Common myeloid progenitor, CD34-positive (primary cell): ENCODE measurements around the gene SSBP2.
A peak's percentile ranks its signal among the peaks of the same experiment; 100 is the strongest.

ENCODE experiments used
- CTCF ChIA-PET: fragments of 350-600 bp; sonication (Branson Sonifier 250); formaldehyde crosslinking; loops from one replicate; lab custom pipeline; 2021; ENCODE audit warnings: antibody characterized with exemption; lab: Charles Lee
- POLR2A ChIA-PET: fragments of 350-600 bp; sonication (Branson Sonifier 250); formaldehyde crosslinking; loops from one replicate; lab custom pipeline; 2021; ENCODE audit warnings: antibody characterized with exemption; lab: Charles Lee
- DNase-seq, 3 donors: peaks; one replicate each; pipeline versions ENCODE4 v3.0.0 to v3.0.0-alpha.2; 2013
- H3K27ac ChIP-seq, 2 experiments: 1 replicate in 1 of 2; 2 replicates in 1 of 2; pipeline ENCODE4 v1.7.0; 2013; ENCODE audit warnings: inconsistent platforms in 2 of 2, low read length in 2 of 2, mild to moderate bottlenecking in 2 of 2, low read depth in 1 of 2, moderate library complexity in 1 of 2; ENCODE audit not compliant: severe bottlenecking in 2 of 2, insufficient read depth in 1 of 2, poor library complexity in 1 of 2
- H3K27me3 ChIP-seq, 5 experiments: replicated peaks in 2 of 5; 1 replicate in 3 of 5; 2 replicates in 2 of 5; pipeline versions ENCODE4 v1.6.1 to v1.7.0; 2013; ENCODE audit warnings: low read length in 4 of 5, mild to moderate bottlenecking in 2 of 5, moderate library complexity in 2 of 5, inconsistent platforms in 1 of 5; ENCODE audit not compliant: insufficient read depth in 5 of 5, control insufficient read depth in 4 of 5
- H3K36me3 ChIP-seq, 4 experiments: 1 replicate in 2 of 4; 2 replicates in 2 of 4; pipeline versions ENCODE4 v1.6.1 to v1.7.0; 2013; ENCODE audit warnings: low read length in 3 of 4, control low read depth in 1 of 4, mild to moderate bottlenecking in 1 of 4; ENCODE audit not compliant: control insufficient read depth in 4 of 4, insufficient read depth in 4 of 4
- H3K4me1 ChIP-seq, 4 experiments: 1 replicate in 3 of 4; 2 replicates in 1 of 4; pipeline versions ENCODE4 v1.6.1 to v1.7.1; 2013; ENCODE audit warnings: low read length in 3 of 4, mild to moderate bottlenecking in 3 of 4, control low read depth in 1 of 4, inconsistent platforms in 1 of 4, moderate library complexity in 1 of 4; ENCODE audit not compliant: control insufficient read depth in 4 of 4, insufficient read depth in 4 of 4; ENCODE audit errors: control extremely low read depth in 1 of 4
- H3K4me3 ChIP-seq, 7 experiments: 1 replicate in 4 of 7; 2 replicates in 3 of 7; pipeline versions ENCODE4 v1.5.1 to v1.7.0; 2013; ENCODE audit warnings: mild to moderate bottlenecking in 7 of 7, low read length in 6 of 7, moderate library complexity in 6 of 7, inconsistent platforms in 2 of 7, low read depth in 2 of 7, control low read depth in 1 of 7; ENCODE audit not compliant: insufficient read depth in 4 of 7, control insufficient read depth in 1 of 7; ENCODE audit errors: extremely low read depth in 1 of 7
- H3K9me3 ChIP-seq, 5 experiments: 1 replicate in 4 of 5; 2 replicates in 1 of 5; pipeline versions ENCODE4 v1.6.1 to v1.7.1; 2013; ENCODE audit warnings: low read length in 4 of 5, mild to moderate bottlenecking in 2 of 5, inconsistent platforms in 1 of 5, low read depth in 1 of 5, moderate library complexity in 1 of 5; ENCODE audit not compliant: control insufficient read depth in 4 of 5, insufficient read depth in 2 of 5; ENCODE audit errors: control extremely low read depth in 1 of 5
- WGBS: methylation state at CpG from one replicate; pipeline ENCODE4 v1.1.5; 2013; ENCODE audit not compliant: insufficient coverage; 5-methylcytosine and 5-hydroxymethylcytosine counted together

Gene SSBP2

GRCh38 chr5:81428446-81428845, 322.5 kb downstream of the SSBP2 start:
- WGBS = 100% methylated on average over 1 of the region's 3 CpGs
- Histone ChIP-seq H3K9me3 (no peaks in the 10 kb centered on the region), H3K27ac (no peak overlapping the region), H3K4me1 (peaks cover 3 to 32% (median 12%) of the 10 kb centered on the region in 4 experiments), H3K4me3 (no peak overlapping the region), H3K27me3 (no peaks in the 10 kb centered on the region), H3K36me3 (peaks cover 0 to 24% (median 13%) of the 10 kb centered on the region in 4 experiments)
- no peak for DNase-seq
- ChIA-PET CTCF (interaction anchor here (0.6 to 1.2 kb wide), 2 partner anchors 74 to 409 kb away, joined by 3 read pairs; no protein-coding TSS in a partner anchor), POLR2A (no interaction called here)

GRCh38 chr5:81427566-81427965, 323.3 kb downstream of the SSBP2 start:
- H3K4me1 ChIP-seq = peaks cover 3 to 32% (median 12%) of the 10 kb centered on the region in 4 experiments
- H3K36me3 ChIP-seq = peaks cover 0 to 24% (median 12%) of the 10 kb centered on the region in 4 experiments
- H3K9me3 ChIP-seq = no peaks in the 10 kb centered on the region
- no peak overlapping the region for H3K4me3 ChIP-seq
- H3K27ac ChIP-seq = no peak overlapping the region
- POLR2A ChIA-PET = no interaction called here
- no peak for DNase-seq
- H3K27me3 ChIP-seq = no peaks in the 10 kb centered on the region
- CTCF ChIA-PET = interaction anchor here (1.2 to 1.5 kb wide), 3 partner anchors 403 to 547 kb away, joined by 3 read pairs; no protein-coding TSS in a partner anchor
- 100% methylated on average over 1 of the region's 1 CpG for WGBS

- Histone ChIP-seq H3K4me1 (peaks cover 3 to 32% (median 12%) of the 10 kb centered on the region in 4 experiments), H3K27ac (peak overlapping the region in 1 of 2 experiments; percentile 41), H3K27me3 (no peaks in the 10 kb centered on the region), H3K4me3 (no peak overlapping the region), H3K36me3 (peaks cover 4 to 27% (median 10%) of the 10 kb centered on the region in 4 experiments), H3K9me3 (no peaks in the 10 kb centered on the region)
- ChIA-PET POLR2A (no interaction called here), CTCF (interaction anchor here (1.1 to 2.1 kb wide), 8 partner anchors 25 to 741 kb away, joined by 3 to 9 read pairs (median 4); no protein-coding TSS in a partner anchor)
- 100% methylated on average over 1 of the region's 3 CpGs for WGBS
- DNase-seq = no peak
These were observed 324.4 kb downstream of the SSBP2 start for GRCh38 chr5:81426359-81427030.

- DNase-seq = peak; percentile 57 to 77 (median 77)
- peak overlapping the region in 1 of 2 experiments; percentile 41 for H3K27ac ChIP-seq
- H3K4me1 ChIP-seq = peaks cover 6 to 38% (median 20%) of the 10 kb centered on the region in 4 experiments
- H3K36me3 ChIP-seq = peaks cover 4 to 27% (median 12%) of the 10 kb centered on the region in 4 experiments
- H3K4me3 ChIP-seq = no peak overlapping the region
- no peaks in the 10 kb centered on the region for H3K27me3 ChIP-seq
- no peaks in the 10 kb centered on the region for H3K9me3 ChIP-seq
- POLR2A ChIA-PET = no interaction called here
- WGBS = 0% methylated on average over 1 of the region's 2 CpGs
- CTCF ChIA-PET = interaction anchor here (0.8 to 2.1 kb wide), 8 partner anchors 25 to 833 kb away, joined by 3 to 9 read pairs (median 4); partner anchors contain the start of gene SSBP2
These were observed 325.3 kb downstream of the SSBP2 start for GRCh38 chr5:81425569-81425968.

- Histone ChIP-seq H3K36me3 (peaks cover 4 to 27% (median 12%) of the 10 kb centered on the region in 4 experiments), H3K27ac (no peak overlapping the region), H3K4me1 (peaks cover 7 to 45% (median 27%) of the 10 kb centered on the region in 4 experiments), H3K9me3 (no peaks in the 10 kb centered on the region), H3K27me3 (no peaks in the 10 kb centered on the region), H3K4me3 (no peak overlapping the region)
- WGBS = no CpG with 5 or more reads among the region's 1 CpG
- POLR2A ChIA-PET = no interaction called here
- CTCF ChIA-PET = interaction anchor here (0.8 to 2.1 kb wide), 5 partner anchors 26 to 834 kb away, joined by 3 to 9 read pairs (median 3); partner anchors contain the start of gene SSBP2
- no peak for DNase-seq
These were observed 326.2 kb downstream of the SSBP2 start for GRCh38 chr5:81424728-81425127.

- Histone ChIP-seq H3K4me1 (peaks cover 7 to 41% (median 28%) of the 10 kb centered on the region in 4 experiments), H3K4me3 (no peak overlapping the region), H3K36me3 (peaks cover 11 to 36% (median 19%) of the 10 kb centered on the region in 4 experiments), H3K27ac (no peak overlapping the region), H3K27me3 (no peaks in the 10 kb centered on the region), H3K9me3 (no peaks in the 10 kb centered on the region)
- DNase-seq = no peak
- WGBS = 100% methylated on average over 1 of the region's 2 CpGs
- POLR2A ChIA-PET = no interaction called here
- CTCF ChIA-PET = interaction anchor here (1.0 to 1.3 kb wide), 3 partner anchors 8 to 683 kb away, joined by 3 read pairs; no protein-coding TSS in a partner anchor
These were observed 328.2 kb downstream of the SSBP2 start for GRCh38 chr5:81422671-81423070.
